DOHH2 (cell line): Measurements from ENCODE around the gene RIPOR3.

Experiments used
- H3F3A ChIP-seq: fragments of 200-600 bp; sonication (generic), shearing (Covaris generic); 2 replicates; pipeline ENCODE4 v1.6.0; 2016; ENCODE audit warnings: antibody characterized with exemption, mild to moderate bottlenecking; ENCODE audit not compliant: control insufficient read depth, insufficient read depth
- H3K27ac ChIP-seq: fragments of 200-600 bp; sonication (generic); 2 replicates; pipeline ENCODE4 v1.5.1; 2014; ENCODE audit warnings: low read depth, mild to moderate bottlenecking, low read length, moderate library complexity
- H3K27me3 ChIP-seq: fragments of 200-600 bp; sonication (generic); 2 replicates; pipeline ENCODE4 v1.6.1; 2014; ENCODE audit warnings: mild to moderate bottlenecking, low read length, mixed read lengths; ENCODE audit not compliant: control insufficient read depth
- H3K36me3 ChIP-seq: fragments of 200-600 bp; sonication (generic); 2 replicates; pipeline ENCODE4 v1.6.1; 2014; ENCODE audit warnings: mild to moderate bottlenecking, low read length, moderate library complexity, mixed read lengths; ENCODE audit not compliant: control insufficient read depth
- H3K4me1 ChIP-seq: fragments of 200-600 bp; sonication (generic); 2 replicates; pipeline ENCODE4 v1.6.1; 2014; ENCODE audit warnings: mild to moderate bottlenecking, low read length, mixed read lengths; ENCODE audit not compliant: control insufficient read depth
- H3K4me2 ChIP-seq: fragments of 200-600 bp; sonication (generic); 2 replicates; pipeline ENCODE4 v1.6.0; 2014; ENCODE audit warnings: mild to moderate bottlenecking, low read length, moderate library complexity
- H3K4me3 ChIP-seq: fragments of 200-600 bp; sonication (generic); 2 replicates; pipeline ENCODE4 v1.5.1; 2014; ENCODE audit warnings: mild to moderate bottlenecking, low read length, mixed read lengths
- H3K79me2 ChIP-seq: fragments of 200-600 bp; sonication (generic); 2 replicates; pipeline ENCODE4 v1.6.1; 2014; ENCODE audit warnings: mild to moderate bottlenecking, low read length, mixed read lengths; ENCODE audit not compliant: control insufficient read depth
- H3K9me2 ChIP-seq: fragments of 200-600 bp; sonication (generic); replicated peaks from 2 replicates; pipeline ENCODE4 v1.6.1; 2014; ENCODE audit warnings: mild to moderate bottlenecking, low read length, mixed read lengths; ENCODE audit not compliant: control insufficient read depth
- H3K9me3 ChIP-seq: fragments of 200-600 bp; sonication (generic); 2 replicates; pipeline ENCODE4 v1.6.1; 2014; ENCODE audit warnings: antibody characterized with exemption, low read length, mixed read lengths; ENCODE audit not compliant: control insufficient read depth, insufficient read depth
- H4K20me1 ChIP-seq: fragments of 200-600 bp; sonication (generic); 2 replicates; pipeline ENCODE4 v1.6.0; 2014; ENCODE audit warnings: low read depth, mild to moderate bottlenecking, antibody characterized with exemption, low read length, moderate library complexity; ENCODE audit not compliant: control insufficient read depth, insufficient read depth
- CTCF ChIP-seq: fragments of 200-600 bp; sonication (generic); IDR thresholded peaks from one replicate; pipeline ENCODE4 v1.5.1; 2014; ENCODE audit warnings: antibody characterized with exemption, mild to moderate bottlenecking, low read depth, low read length; ENCODE audit not compliant: poor library complexity, severe bottlenecking
- EZH2phosphoT487 ChIP-seq: fragments of 200-600 bp; sonication (generic); IDR thresholded peaks from 2 replicates; pipeline ENCODE4 v1.6.1; 2017; ENCODE audit warnings: borderline replicate concordance, mild to moderate bottlenecking, antibody characterized with exemption, low read length, moderate library complexity, mixed read lengths

The RIPOR3 gene

GRCh38 chr20:50610212-50610718 is 81.1 kb downstream of the RIPOR3 start:
- Histone ChIP-seq H3K4me2 (no peak overlapping the region), H3K9me3 (no peaks in the 10 kb centered on the region), H3K79me2 (no peaks in the 10 kb centered on the region), H3K27me3 (no peaks in the 10 kb centered on the region), H3K36me3 (no peaks in the 10 kb centered on the region), H3K9me2 (no peaks in the 10 kb centered on the region), H4K20me1 (no peaks in the 10 kb centered on the region; the same call in 1 of the 2 replicates), H3K4me1 (no peaks in the 10 kb centered on the region), H3K27ac (no peak overlapping the region), H3F3A (no peaks in the 10 kb centered on the region), H3K4me3 (no peak overlapping the region)
- TF ChIP-seq EZH2phosphoT487, result no peak
- TF ChIP-seq CTCF, result no peak

- Histone ChIP-seq H3K4me2 (no peak overlapping the region), H3K4me3 (no peak overlapping the region), H4K20me1 (no peaks in the 10 kb centered on the region; the same call in 1 of the 2 replicates), H3F3A (no peaks in the 10 kb centered on the region), H3K4me1 (no peaks in the 10 kb centered on the region), H3K9me3 (no peaks in the 10 kb centered on the region), H3K27me3 (no peaks in the 10 kb centered on the region; the same call in 1 of the 2 replicates), H3K27ac (no peak overlapping the region), H3K79me2 (no peaks in the 10 kb centered on the region), H3K36me3 (no peaks in the 10 kb centered on the region), H3K9me2 (no peaks in the 10 kb centered on the region)
- TF ChIP-seq EZH2phosphoT487, result no peak
- no peak for TF ChIP-seq CTCF
Observed at GRCh38 chr20:50609438-50609989, 81.8 kb downstream of the RIPOR3 start.

GRCh38 chr20:50608750-50609104 is 82.6 kb downstream of the RIPOR3 start:
- no peak overlapping the region for H3K4me3 ChIP-seq
- H3K79me2 ChIP-seq, result no peaks in the 10 kb centered on the region
- H3K36me3 ChIP-seq, result no peaks in the 10 kb centered on the region
- H3K9me2 ChIP-seq, result no peaks in the 10 kb centered on the region
- H3F3A ChIP-seq, result no peaks in the 10 kb centered on the region
- H4K20me1 ChIP-seq, result no peaks in the 10 kb centered on the region; the same call in 1 of the 2 replicates
- H3K4me1 ChIP-seq, result no peaks in the 10 kb centered on the region
- no peaks in the 10 kb centered on the region; the same call in 1 of the 2 replicates for H3K27me3 ChIP-seq
- no peak overlapping the region for H3K4me2 ChIP-seq
- no peak overlapping the region for H3K27ac ChIP-seq
- TF ChIP-seq EZH2phosphoT487 (no peak), CTCF (no peak)
- no peaks in the 10 kb centered on the region for H3K9me3 ChIP-seq
